Caki2 (cell line): ENCODE data around the gene SEC16A. TPM values are rescaled to one million over a fixed set of nuclear protein-coding genes. Genes with fewer than 3 reads are reported as not detected.

Experiments
- total RNA-seq: library from RNA; depleted of rRNA; stranded (reverse); fragments of >200 nt; shearing (Covaris generic); gene quantifications from 2 replicates; pipeline ENCODE4 v1.2.3, GENCODE V29; 2014; ENCODE audit warnings: low replicate concordance; rRNA removed

SEC16A gene
- total RNA-seq, 1 experiment from 2014 or later: 5.4 TPM

Other genes with a start within 250 kb of the SEC16A start
- 16.4 and 39.3 TPM in 2 replicates for gene QSOX2, start 237.2 kb downstream of the SEC16A start, total RNA-seq
- 0.41 TPM in 1 of 2 replicates, not detected in the other for gene CCDC187, start 178.9 kb downstream of the SEC16A start, total RNA-seq
- gene GPSM1, start 155.5 kb downstream of the SEC16A start, total RNA-seq: 23.5 and 29.9 TPM in 2 replicates
- 26.9 and 37.8 TPM in 2 replicates for gene DNLZ, start 119.3 kb downstream of the SEC16A start, total RNA-seq
- gene CARD9, start 109.4 kb downstream of the SEC16A start, total RNA-seq: 2.7 and 2.9 TPM in 2 replicates
- 2.2 and 5.6 TPM in 2 replicates for gene SNAPC4, start 82.9 kb downstream of the SEC16A start, total RNA-seq
- 58.2 and 79.3 TPM in 2 replicates for gene ENTR1, start 72.4 kb downstream of the SEC16A start, total RNA-seq
- 41.4 and 43.5 TPM in 2 replicates for gene PMPCA, start 72.4 kb downstream of the SEC16A start, total RNA-seq
- 6.3 and 7.7 TPM in 2 replicates for gene INPP5E, start 43.2 kb downstream of the SEC16A start, total RNA-seq
- gene NOTCH1, start 63.0 kb upstream of the SEC16A start, total RNA-seq: 7.2 and 7.9 TPM in 2 replicates
- gene EGFL7, start 179.9 kb upstream of the SEC16A start, total RNA-seq: 51.4 and 58.6 TPM in 2 replicates
- gene AGPAT2, start 204.4 kb upstream of the SEC16A start, total RNA-seq: 92.9 and 94.5 TPM in 2 replicates
- 12.5 and 19.5 TPM in 2 replicates for gene DIPK1B, start 229.5 kb upstream of the SEC16A start, total RNA-seq